WTC11 (cell line): ENCODE data around the gene RNF183. TPM values are rescaled to one million over a fixed set of nuclear protein-coding genes. Genes with fewer than 3 reads are reported as not detected.

Experiments used
- ATAC-seq: fragments of 200-7000 bp; cut with Tn5 transposase; 2 replicates; pipeline ENCODE4 v1.10.0; 2021; ENCODE audit warnings: mild to moderate bottlenecking, moderate library complexity
- CTCF ChIA-PET: fragments of 300-600 bp; sonication (Branson Sonifier 250); formaldehyde crosslinking; loops from one replicate; lab custom pipeline; 2021; ENCODE audit warnings: antibody characterized with exemption; lab: Charles Lee
- POLR2A ChIA-PET: fragments of 350-600 bp; sonication (Branson Sonifier 250); formaldehyde crosslinking; loops from one replicate; lab custom pipeline; 2021; ENCODE audit warnings: antibody characterized with exemption; lab: Charles Lee
- DNase-seq: peaks from one replicate; pipeline ENCODE4 v3.0.0; 2021; ENCODE audit warnings: low spot score
- H3K27ac Mint-ChIP-seq: 2 replicates; pipeline ENCODE4 v1.8.0; 2021; ENCODE audit warnings: mixed read lengths
- H3K27me3 Mint-ChIP-seq: 2 replicates; pipeline ENCODE4 v1.8.0; 2021; ENCODE audit warnings: low read depth, mild to moderate bottlenecking, moderate library complexity, mixed read lengths
- H3K36me3 Mint-ChIP-seq: 2 replicates; pipeline ENCODE4 v1.8.0; 2021; ENCODE audit warnings: mixed read lengths
- H3K4me1 Mint-ChIP-seq: 2 replicates; pipeline ENCODE4 v1.8.0; 2022; ENCODE audit warnings: mixed read lengths
- H3K4me3 Mint-ChIP-seq: 2 replicates; pipeline ENCODE4 v1.8.0; 2021; ENCODE audit warnings: mild to moderate bottlenecking, moderate library complexity, mixed read lengths
- H3K9me3 Mint-ChIP-seq: 2 replicates; pipeline ENCODE4 v1.8.0; 2021; ENCODE audit warnings: mixed read lengths
- CREM ChIP-seq: sonication (generic); formaldehyde crosslinking; IDR thresholded peaks from 2 replicates; pipeline ENCODE4 v1.8.1; 2022; ENCODE audit warnings: mild to moderate bottlenecking, missing genetic modification reagents, moderate library complexity
- ESRRA ChIP-seq: sonication (generic); formaldehyde crosslinking; IDR thresholded peaks from 2 replicates; pipeline ENCODE4 v1.8.1; 2022; ENCODE audit warnings: mild to moderate bottlenecking, missing genetic modification reagents, borderline replicate concordance
- FOXJ3 ChIP-seq: sonication (generic); formaldehyde crosslinking; IDR thresholded peaks from 2 replicates; pipeline ENCODE4 v1.9.0; 2021; ENCODE audit warnings: missing genetic modification reagents, mild to moderate bottlenecking, borderline replicate concordance
- GRHL2 ChIP-seq: fragments of 250-450 bp; sonication (Bioruptor Pico); IDR thresholded peaks from 2 replicates; pipeline ENCODE4 v1.8.0; 2022; ENCODE audit warnings: mild to moderate bottlenecking, moderate library complexity; ENCODE audit not compliant: insufficient replicate concordance, severe bottlenecking
- NFE2L1 ChIP-seq: sonication (generic); formaldehyde crosslinking; IDR thresholded peaks from 2 replicates; pipeline ENCODE4 v1.8.1; 2023; ENCODE audit warnings: missing genetic modification reagents
- NR2C2 ChIP-seq: sonication (generic); formaldehyde crosslinking; IDR thresholded peaks from 2 replicates; pipeline ENCODE4 v1.8.0; 2022; ENCODE audit warnings: mild to moderate bottlenecking, missing genetic modification reagents
- RORB ChIP-seq: fragments of 250-450 bp; sonication (Bioruptor Pico); IDR thresholded peaks from 2 replicates; pipeline ENCODE4 v1.9.0; 2021; ENCODE audit warnings: mild to moderate bottlenecking
- TP53 ChIP-seq: sonication (generic); formaldehyde crosslinking; IDR thresholded peaks from 2 replicates; pipeline ENCODE4 v1.8.1; 2023; ENCODE audit warnings: mild to moderate bottlenecking, missing genetic modification reagents
- total RNA-seq: library from RNA; stranded (reverse); gene quantifications from 3 replicates; pipeline ENCODE4 v1.2.3, GENCODE V29; 2021
- TF ChIP-seq, protein P1 (sequence below): sonication (generic); formaldehyde crosslinking; IDR thresholded peaks from 2 replicates; pipeline ENCODE4 v1.8.0; 2023; ENCODE audit warnings: missing genetic modification reagents, mild to moderate bottlenecking, borderline replicate concordance
- TF ChIP-seq, protein P2 (sequence below): sonication (generic); formaldehyde crosslinking; IDR thresholded peaks from 2 replicates; pipeline ENCODE4 v1.8.1; 2022; ENCODE audit warnings: mild to moderate bottlenecking, missing genetic modification reagents, moderate library complexity, borderline replicate concordance
- TF ChIP-seq, protein P3 (sequence below): sonication (generic); formaldehyde crosslinking; conservative IDR thresholded peaks from 2 replicates; pipeline ENCODE4 v1.8.1; 2022; ENCODE audit warnings: mild to moderate bottlenecking, missing genetic modification reagents
- TF ChIP-seq, protein P4 (sequence below): sonication (generic); formaldehyde crosslinking; IDR thresholded peaks from 2 replicates; pipeline ENCODE4 v1.8.0; 2023; ENCODE audit warnings: mild to moderate bottlenecking, missing genetic modification reagents
- TF ChIP-seq, protein P5 (sequence below): sonication (generic); formaldehyde crosslinking; conservative IDR thresholded peaks from 2 replicates; pipeline ENCODE4 v1.8.1; 2023; ENCODE audit warnings: mild to moderate bottlenecking, low read depth, missing genetic modification reagents, moderate library complexity
- TF ChIP-seq, protein P6 (sequence below): sonication (generic); formaldehyde crosslinking; IDR thresholded peaks from 2 replicates; pipeline ENCODE4 v1.8.1; 2023; ENCODE audit warnings: mild to moderate bottlenecking, moderate library complexity, missing genetic modification reagents
- TF ChIP-seq, protein P7 (sequence below): fragments of 200-600 bp; IDR thresholded peaks from 2 replicates; pipeline ENCODE4 v1.8.0; 2022; ENCODE audit warnings: antibody characterized with exemption
- TF ChIP-seq, protein P8 (sequence below): sonication (generic); formaldehyde crosslinking; IDR thresholded peaks from 2 replicates; pipeline ENCODE4 v1.8.1; 2022; ENCODE audit warnings: missing genetic modification reagents, borderline replicate concordance
- TF ChIP-seq, protein P9 (sequence below): sonication (generic); formaldehyde crosslinking; IDR thresholded peaks from 2 replicates; pipeline ENCODE4 v1.8.1; 2022; ENCODE audit warnings: low read depth, missing genetic modification reagents, borderline replicate concordance

RNF183 gene
- total RNA-seq, 1 experiment from 2014 or later = 0.17 TPM

DNA sequence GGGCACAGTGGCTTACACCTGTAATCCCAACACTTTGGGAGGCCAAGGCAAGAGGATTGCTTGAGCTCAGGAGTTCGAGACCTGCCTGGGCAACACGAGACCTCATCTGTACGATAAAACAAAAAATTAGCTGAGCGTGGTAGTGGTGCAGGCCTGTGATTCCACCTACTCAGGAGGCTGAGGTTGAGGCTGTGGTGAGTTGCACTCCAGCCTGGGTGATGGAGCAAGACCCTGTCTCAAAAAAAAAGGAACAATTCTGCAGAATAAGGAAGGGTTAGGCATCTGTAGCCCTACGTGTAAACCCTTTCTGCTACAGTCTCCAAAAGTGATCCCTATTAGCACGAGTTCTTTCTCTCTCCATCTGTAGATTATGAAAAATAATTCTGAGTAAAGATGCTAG is 47.7 kb downstream of the RNF183 start:
- Mint-ChIP-seq H3K27me3 (no peaks in the 10 kb centered on the region), H3K27ac (no peak overlapping the region), H3K4me3 (no peak overlapping the region), H3K36me3 (peaks cover 21% of the 10 kb centered on the region), H3K9me3 (0 out of 2 replicates have a peak, but pooled peaks cover 3% of the 10 kb centered on the region), H3K4me1 (no peaks in the 10 kb centered on the region)
- POLR2A ChIA-PET = no interaction called here
- CTCF ChIA-PET = no interaction called here
- ATAC-seq = no peak
- DNase-seq = no peak
- TF ChIP-seq TP53 (no peak), RORB (CRISPR knock-in tag) (no peak), ESRRA (CRISPR knock-in tag) (no peak), NR2C2 (CRISPR knock-in tag) (no peak), FOXJ3 (CRISPR knock-in tag) (no peak), NFE2L1 (CRISPR knock-in tag) (no peak), GRHL2 (no peak), CREM (CRISPR knock-in tag) (no peak)
- TF ChIP-seq, protein P1, sequence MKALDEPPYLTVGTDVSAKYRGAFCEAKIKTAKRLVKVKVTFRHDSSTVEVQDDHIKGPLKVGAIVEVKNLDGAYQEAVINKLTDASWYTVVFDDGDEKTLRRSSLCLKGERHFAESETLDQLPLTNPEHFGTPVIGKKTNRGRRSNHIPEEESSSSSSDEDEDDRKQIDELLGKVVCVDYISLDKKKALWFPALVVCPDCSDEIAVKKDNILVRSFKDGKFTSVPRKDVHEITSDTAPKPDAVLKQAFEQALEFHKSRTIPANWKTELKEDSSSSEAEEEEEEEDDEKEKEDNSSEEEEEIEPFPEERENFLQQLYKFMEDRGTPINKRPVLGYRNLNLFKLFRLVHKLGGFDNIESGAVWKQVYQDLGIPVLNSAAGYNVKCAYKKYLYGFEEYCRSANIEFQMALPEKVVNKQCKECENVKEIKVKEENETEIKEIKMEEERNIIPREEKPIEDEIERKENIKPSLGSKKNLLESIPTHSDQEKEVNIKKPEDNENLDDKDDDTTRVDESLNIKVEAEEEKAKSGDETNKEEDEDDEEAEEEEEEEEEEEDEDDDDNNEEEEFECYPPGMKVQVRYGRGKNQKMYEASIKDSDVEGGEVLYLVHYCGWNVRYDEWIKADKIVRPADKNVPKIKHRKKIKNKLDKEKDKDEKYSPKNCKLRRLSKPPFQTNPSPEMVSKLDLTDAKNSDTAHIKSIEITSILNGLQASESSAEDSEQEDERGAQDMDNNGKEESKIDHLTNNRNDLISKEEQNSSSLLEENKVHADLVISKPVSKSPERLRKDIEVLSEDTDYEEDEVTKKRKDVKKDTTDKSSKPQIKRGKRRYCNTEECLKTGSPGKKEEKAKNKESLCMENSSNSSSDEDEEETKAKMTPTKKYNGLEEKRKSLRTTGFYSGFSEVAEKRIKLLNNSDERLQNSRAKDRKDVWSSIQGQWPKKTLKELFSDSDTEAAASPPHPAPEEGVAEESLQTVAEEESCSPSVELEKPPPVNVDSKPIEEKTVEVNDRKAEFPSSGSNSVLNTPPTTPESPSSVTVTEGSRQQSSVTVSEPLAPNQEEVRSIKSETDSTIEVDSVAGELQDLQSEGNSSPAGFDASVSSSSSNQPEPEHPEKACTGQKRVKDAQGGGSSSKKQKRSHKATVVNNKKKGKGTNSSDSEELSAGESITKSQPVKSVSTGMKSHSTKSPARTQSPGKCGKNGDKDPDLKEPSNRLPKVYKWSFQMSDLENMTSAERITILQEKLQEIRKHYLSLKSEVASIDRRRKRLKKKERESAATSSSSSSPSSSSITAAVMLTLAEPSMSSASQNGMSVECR (CRISPR knock-in tag) = no peak
- TF ChIP-seq, protein P2, sequence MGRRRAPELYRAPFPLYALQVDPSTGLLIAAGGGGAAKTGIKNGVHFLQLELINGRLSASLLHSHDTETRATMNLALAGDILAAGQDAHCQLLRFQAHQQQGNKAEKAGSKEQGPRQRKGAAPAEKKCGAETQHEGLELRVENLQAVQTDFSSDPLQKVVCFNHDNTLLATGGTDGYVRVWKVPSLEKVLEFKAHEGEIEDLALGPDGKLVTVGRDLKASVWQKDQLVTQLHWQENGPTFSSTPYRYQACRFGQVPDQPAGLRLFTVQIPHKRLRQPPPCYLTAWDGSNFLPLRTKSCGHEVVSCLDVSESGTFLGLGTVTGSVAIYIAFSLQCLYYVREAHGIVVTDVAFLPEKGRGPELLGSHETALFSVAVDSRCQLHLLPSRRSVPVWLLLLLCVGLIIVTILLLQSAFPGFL = no peak
- TF ChIP-seq, protein P3, sequence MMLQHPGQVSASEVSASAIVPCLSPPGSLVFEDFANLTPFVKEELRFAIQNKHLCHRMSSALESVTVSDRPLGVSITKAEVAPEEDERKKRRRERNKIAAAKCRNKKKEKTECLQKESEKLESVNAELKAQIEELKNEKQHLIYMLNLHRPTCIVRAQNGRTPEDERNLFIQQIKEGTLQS = no peak
- TF ChIP-seq, protein P4, sequence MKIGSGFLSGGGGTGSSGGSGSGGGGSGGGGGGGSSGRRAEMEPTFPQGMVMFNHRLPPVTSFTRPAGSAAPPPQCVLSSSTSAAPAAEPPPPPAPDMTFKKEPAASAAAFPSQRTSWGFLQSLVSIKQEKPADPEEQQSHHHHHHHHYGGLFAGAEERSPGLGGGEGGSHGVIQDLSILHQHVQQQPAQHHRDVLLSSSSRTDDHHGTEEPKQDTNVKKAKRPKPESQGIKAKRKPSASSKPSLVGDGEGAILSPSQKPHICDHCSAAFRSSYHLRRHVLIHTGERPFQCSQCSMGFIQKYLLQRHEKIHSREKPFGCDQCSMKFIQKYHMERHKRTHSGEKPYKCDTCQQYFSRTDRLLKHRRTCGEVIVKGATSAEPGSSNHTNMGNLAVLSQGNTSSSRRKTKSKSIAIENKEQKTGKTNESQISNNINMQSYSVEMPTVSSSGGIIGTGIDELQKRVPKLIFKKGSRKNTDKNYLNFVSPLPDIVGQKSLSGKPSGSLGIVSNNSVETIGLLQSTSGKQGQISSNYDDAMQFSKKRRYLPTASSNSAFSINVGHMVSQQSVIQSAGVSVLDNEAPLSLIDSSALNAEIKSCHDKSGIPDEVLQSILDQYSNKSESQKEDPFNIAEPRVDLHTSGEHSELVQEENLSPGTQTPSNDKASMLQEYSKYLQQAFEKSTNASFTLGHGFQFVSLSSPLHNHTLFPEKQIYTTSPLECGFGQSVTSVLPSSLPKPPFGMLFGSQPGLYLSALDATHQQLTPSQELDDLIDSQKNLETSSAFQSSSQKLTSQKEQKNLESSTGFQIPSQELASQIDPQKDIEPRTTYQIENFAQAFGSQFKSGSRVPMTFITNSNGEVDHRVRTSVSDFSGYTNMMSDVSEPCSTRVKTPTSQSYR (CRISPR knock-in tag) = no peak
- TF ChIP-seq, protein P5, sequence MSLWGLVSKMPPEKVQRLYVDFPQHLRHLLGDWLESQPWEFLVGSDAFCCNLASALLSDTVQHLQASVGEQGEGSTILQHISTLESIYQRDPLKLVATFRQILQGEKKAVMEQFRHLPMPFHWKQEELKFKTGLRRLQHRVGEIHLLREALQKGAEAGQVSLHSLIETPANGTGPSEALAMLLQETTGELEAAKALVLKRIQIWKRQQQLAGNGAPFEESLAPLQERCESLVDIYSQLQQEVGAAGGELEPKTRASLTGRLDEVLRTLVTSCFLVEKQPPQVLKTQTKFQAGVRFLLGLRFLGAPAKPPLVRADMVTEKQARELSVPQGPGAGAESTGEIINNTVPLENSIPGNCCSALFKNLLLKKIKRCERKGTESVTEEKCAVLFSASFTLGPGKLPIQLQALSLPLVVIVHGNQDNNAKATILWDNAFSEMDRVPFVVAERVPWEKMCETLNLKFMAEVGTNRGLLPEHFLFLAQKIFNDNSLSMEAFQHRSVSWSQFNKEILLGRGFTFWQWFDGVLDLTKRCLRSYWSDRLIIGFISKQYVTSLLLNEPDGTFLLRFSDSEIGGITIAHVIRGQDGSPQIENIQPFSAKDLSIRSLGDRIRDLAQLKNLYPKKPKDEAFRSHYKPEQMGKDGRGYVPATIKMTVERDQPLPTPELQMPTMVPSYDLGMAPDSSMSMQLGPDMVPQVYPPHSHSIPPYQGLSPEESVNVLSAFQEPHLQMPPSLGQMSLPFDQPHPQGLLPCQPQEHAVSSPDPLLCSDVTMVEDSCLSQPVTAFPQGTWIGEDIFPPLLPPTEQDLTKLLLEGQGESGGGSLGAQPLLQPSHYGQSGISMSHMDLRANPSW (CRISPR knock-in tag) = no peak
- TF ChIP-seq, protein P6, sequence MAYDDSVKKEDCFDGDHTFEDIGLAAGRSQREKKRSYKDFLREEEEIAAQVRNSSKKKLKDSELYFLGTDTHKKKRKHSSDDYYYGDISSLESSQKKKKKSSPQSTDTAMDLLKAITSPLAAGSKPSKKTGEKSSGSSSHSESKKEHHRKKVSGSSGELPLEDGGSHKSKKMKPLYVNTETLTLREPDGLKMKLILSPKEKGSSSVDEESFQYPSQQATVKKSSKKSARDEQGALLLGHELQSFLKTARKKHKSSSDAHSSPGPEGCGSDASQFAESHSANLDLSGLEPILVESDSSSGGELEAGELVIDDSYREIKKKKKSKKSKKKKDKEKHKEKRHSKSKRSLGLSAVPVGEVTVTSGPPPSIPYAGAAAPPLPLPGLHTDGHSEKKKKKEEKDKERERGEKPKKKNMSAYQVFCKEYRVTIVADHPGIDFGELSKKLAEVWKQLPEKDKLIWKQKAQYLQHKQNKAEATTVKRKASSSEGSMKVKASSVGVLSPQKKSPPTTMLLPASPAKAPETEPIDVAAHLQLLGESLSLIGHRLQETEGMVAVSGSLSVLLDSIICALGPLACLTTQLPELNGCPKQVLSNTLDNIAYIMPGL (CRISPR knock-in tag) = no peak
- TF ChIP-seq, protein P7, sequence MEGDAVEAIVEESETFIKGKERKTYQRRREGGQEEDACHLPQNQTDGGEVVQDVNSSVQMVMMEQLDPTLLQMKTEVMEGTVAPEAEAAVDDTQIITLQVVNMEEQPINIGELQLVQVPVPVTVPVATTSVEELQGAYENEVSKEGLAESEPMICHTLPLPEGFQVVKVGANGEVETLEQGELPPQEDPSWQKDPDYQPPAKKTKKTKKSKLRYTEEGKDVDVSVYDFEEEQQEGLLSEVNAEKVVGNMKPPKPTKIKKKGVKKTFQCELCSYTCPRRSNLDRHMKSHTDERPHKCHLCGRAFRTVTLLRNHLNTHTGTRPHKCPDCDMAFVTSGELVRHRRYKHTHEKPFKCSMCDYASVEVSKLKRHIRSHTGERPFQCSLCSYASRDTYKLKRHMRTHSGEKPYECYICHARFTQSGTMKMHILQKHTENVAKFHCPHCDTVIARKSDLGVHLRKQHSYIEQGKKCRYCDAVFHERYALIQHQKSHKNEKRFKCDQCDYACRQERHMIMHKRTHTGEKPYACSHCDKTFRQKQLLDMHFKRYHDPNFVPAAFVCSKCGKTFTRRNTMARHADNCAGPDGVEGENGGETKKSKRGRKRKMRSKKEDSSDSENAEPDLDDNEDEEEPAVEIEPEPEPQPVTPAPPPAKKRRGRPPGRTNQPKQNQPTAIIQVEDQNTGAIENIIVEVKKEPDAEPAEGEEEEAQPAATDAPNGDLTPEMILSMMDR = no peak
- TF ChIP-seq, protein P8, sequence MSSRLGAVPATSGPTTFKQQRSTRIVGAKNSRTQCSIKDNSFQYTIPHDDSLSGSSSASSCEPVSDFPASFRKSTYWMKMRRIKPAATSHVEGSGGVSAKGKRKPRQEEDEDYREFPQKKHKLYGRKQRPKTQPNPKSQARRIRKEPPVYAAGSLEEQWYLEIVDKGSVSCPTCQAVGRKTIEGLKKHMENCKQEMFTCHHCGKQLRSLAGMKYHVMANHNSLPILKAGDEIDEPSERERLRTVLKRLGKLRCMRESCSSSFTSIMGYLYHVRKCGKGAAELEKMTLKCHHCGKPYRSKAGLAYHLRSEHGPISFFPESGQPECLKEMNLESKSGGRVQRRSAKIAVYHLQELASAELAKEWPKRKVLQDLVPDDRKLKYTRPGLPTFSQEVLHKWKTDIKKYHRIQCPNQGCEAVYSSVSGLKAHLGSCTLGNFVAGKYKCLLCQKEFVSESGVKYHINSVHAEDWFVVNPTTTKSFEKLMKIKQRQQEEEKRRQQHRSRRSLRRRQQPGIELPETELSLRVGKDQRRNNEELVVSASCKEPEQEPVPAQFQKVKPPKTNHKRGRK (CRISPR knock-in tag) = no peak
- TF ChIP-seq, protein P9, sequence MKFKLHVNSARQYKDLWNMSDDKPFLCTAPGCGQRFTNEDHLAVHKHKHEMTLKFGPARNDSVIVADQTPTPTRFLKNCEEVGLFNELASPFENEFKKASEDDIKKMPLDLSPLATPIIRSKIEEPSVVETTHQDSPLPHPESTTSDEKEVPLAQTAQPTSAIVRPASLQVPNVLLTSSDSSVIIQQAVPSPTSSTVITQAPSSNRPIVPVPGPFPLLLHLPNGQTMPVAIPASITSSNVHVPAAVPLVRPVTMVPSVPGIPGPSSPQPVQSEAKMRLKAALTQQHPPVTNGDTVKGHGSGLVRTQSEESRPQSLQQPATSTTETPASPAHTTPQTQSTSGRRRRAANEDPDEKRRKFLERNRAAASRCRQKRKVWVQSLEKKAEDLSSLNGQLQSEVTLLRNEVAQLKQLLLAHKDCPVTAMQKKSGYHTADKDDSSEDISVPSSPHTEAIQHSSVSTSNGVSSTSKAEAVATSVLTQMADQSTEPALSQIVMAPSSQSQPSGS (CRISPR knock-in tag) = no peak
